GM19238 (cell line): Measurements from ENCODE around the gene RBX1.
A peak's percentile ranks its signal among the peaks of the same experiment; 100 is the strongest.
"Not testable (repeated sequence)": the region's sequence is repeated elsewhere in the genome, so short reads cannot be mapped to it uniquely, and the experiment has no call there.

Experiments
- DNase-seq: peaks from one replicate; pipeline ENCODE4 v3.0.0; 2011; ENCODE audit warnings: low spot score; ENCODE audit not compliant: insufficient read length

The RBX1 gene

DNA sequence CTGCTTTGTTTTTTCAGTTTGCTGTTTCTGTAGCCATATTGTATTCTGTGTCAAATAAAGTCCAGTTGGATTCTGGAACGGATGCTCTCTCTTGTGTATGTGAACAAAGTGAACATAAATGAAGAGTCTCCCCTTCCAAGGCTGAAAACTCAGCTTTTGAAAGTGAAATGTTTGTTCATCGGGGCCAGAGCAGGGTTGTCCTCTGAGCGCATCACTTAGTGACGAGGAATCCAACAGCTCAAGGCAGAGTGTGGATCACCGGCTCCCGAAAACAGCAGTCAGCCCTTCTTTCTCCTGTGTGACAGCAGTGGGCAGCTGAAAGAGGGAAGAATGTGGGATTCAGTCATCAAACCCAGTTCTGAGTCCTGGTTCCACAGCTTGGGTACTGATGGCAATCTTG, 21.4 kb downstream of the RBX1 start:
- no peak for DNase-seq

DNA sequence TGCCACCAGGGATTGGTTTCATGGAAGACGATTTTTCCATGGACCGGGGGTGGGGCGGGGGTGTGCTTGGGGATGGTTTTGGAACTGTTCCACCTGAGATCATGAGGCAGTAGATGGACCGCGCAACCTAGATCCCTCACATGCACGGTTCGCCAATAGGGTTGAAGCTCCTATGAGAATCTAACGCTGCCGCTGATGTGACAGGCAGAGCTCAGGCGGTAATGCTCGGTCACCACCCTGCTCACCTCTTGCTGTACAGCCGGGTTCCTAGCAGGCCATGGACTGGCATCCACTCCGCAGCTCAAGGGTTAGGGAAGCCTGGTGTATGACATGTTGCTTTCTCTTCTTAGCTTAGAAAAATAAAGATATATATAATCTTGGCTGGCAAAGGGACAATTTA, 22.0 kb downstream of the RBX1 start:
- no peak for DNase-seq

DNA sequence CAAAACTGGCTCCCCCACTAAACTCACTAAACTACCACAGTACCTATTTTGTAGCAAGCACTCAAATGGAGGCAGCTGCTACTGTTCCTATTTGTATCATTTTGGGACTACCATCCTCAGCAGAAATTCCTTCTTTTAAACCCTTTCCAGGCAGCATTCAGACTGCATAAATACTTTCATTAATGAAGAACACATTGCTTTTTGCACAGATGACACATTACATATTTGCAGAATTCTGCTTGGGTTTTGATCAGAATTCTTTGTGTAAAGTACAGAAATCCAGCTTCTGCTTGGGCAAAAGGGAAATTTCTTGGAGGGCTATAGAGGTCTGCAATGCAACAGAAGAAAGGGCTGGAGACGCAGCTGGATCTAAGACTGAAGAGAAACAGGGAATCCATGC, 24.2 kb downstream of the RBX1 start:
- DNase-seq = no peak

DNA sequence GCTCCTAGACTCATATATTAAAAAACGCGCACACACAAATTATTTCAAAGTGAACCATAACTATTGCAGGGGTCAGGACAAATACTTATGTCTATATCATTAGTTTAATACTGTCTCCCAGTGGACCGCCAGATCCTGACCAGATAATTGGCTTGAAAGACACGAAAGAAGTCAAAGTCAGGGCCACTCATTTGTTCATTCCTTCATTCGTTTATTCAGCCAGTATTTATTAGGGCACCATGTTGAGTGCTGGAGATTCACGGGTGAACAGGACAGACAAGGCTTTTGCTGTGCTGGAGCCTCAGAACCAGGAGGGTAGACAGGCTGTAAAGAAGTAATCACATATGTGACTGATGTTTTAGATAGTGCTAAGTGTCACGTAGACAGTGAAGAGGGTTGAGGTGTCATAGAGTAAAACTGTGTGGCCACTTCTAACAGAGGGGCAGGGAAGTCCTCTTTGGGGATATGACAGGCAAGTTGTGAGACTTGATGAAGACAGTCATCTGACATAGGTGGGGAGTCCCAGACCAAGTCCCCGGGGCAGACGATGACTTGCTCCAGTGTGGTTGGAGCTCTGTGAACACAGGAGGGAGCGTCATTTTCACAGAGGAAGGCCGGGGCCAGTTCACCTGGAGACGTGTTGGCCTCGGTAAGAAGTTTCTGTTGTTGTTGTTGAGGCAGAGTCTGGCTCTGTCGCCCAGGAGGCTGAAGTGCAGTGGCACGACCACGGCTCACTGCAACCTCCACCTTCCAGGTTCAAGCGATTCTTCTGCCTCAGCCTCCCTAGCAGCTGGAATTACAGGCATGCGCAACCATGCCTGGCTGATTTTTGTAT, 25.9 kb downstream of the RBX1 start:
- DNase-seq = no peak

DNA sequence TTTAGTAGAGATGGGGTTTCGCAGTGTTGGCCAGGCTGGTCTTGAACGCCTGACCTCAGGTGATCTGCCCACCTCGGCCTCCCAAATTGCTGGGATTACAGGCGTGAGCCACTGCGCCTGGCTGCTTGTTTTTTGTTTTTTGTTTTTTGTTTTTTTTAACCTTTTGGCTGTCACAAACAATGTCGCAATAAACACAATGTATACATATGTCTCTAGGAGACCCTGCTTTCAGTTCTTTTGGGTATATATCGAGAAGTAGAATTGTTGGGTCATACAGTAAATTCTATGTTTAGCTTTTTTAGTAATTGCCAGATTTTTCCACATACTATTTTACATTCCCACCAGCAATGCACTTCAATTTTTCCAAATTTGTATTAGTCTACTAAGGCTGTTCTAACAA, 28.0 kb downstream of the RBX1 start:
- no peak for DNase-seq

DNA sequence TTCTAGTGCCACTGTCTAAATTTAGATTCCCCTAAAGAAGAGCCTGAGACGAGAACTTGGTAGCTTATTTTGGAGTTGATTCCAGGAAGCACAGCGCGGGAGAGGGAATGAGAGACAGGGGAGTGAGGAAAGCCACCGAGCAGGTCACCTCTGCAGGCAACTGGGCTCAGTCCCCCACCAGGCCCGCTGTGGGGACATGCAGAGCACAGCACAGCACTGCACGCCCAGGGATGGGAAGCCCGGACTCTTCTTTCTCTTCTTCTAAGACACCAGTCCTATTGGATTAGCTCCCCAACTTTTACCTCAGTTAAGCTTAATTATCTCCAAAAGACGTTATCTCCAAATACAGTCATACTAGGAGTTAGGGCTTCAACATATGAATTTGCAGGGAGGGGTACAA, 28.7 kb downstream of the RBX1 start:
- no peak for DNase-seq

DNA sequence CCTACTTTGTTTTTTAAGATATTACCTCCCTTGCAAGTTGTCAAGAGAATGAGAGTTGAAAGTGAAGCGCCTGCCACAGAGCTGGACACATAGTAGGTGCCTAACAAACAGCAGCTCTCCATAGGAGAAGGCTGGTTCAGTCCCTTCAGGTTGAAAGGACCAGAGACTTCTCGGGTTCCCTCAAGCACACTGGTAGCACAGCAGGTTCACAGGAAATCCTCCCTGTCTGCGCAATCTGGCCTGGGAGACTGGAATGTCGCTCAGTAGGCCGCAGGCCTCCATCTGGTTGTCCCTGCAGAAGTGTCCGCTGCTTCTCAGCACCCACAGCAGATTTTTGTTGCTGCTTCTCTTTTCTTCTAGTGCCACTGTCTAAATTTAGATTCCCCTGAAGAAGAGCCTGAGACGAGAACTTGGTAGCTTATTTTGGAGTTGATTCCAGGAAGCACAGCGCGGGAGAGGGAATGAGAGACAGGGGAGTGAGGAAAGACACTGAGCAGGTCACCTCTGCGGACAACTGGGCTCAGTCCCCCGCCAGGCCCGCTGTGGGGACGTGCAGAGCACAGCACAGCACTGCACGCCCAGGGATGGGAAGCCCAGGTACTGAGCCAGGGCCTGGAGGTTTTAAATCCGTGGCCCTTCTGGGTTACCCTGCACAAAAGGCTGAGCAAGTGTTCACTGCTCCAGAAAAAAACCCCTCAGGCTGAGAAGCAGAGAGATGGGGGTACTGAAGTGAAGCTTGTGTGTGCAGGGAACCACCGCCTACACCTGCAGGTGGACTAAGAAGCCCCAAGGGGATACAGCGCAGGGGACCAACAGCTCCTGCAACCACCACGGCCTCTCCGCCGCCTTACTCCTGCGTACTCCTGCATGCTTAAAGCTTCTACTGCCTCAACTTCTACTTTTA, 31.6 kb downstream of the RBX1 start:
- no peak for DNase-seq

DNA sequence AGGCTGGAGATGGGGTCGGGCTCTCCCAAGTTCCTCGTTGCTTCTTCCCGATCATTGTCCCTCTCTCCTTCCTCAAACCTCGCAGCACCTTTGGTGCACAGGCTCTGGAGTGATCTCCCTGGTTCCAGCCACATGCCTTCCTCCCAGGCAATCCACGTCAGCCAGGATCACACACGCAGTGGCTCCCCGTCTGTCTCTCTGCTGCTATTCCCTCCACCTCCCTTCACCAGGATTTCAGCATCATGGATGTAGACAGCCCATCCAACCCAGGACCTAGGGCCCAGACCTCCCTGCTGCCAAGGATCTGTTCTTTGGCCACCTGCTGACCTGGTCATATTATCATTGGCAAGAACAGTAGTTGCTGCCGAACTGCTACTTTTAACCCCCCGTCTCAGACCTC, 40.1 kb downstream of the RBX1 start:
- DNase-seq = no peak

DNA sequence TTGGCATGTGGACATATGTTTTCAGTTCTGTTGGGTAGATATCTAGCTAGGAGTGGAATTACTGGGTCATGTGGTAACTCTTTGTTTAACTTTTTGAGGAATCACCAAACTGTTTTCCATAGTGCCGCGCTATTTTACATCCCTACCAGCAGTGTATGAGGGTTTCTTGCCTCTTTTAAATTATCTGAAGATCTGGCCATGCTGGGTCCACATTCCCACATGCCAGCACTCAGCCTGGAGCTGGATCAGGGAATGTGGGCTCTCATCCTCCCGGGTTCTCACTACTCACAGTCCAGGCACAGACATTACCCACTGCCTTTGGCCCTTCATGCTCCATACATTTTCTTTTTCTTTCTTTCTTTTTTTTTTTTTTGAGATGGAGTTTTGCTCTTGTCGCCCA, 44.6 kb downstream of the RBX1 start:
- no peak for DNase-seq

DNA sequence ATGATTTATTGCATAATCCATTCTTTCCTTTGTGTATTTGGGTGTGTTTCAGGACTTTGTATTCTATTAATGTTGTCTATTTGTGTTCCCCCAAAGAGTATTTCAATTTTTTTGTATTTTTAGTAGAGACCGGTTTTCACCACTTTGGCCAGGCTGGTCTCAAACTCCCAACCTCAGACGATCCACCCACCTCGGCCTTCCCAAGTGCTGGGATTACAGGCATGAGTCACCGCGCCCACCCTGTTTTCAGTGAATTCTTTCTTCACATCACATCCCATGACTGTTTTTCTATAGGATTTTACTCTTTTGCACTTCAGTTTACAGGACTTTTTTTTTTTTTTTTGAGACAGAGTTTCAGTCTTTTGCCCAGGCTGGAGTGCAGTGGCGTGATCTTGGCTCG, 46.3 kb downstream of the RBX1 start:
- no peak for DNase-seq

DNA sequence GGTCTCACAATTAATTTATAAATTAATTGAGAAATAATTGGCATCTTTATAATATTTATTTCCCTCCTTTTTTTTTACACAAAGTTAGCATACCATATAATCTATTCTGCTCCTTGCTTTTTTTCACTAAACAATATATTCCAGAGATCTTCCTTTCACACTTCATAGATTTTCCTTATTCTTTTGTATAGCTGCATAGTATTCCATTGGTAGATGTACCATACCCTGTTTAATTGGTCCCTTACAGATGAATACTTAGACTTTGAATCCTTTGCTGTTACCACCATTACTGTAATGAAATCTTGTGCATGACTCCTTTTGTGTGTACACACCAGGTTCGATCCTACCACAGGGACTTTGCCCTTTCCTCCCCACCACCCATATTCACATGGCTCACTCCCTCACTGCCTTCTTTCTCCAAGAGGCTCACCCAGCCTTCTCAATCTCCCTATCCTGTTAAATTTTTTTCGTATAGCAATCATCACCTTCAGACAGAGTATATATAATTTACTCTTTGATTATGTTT, 48.9 kb downstream of the RBX1 start:
- no peak for DNase-seq

DNA sequence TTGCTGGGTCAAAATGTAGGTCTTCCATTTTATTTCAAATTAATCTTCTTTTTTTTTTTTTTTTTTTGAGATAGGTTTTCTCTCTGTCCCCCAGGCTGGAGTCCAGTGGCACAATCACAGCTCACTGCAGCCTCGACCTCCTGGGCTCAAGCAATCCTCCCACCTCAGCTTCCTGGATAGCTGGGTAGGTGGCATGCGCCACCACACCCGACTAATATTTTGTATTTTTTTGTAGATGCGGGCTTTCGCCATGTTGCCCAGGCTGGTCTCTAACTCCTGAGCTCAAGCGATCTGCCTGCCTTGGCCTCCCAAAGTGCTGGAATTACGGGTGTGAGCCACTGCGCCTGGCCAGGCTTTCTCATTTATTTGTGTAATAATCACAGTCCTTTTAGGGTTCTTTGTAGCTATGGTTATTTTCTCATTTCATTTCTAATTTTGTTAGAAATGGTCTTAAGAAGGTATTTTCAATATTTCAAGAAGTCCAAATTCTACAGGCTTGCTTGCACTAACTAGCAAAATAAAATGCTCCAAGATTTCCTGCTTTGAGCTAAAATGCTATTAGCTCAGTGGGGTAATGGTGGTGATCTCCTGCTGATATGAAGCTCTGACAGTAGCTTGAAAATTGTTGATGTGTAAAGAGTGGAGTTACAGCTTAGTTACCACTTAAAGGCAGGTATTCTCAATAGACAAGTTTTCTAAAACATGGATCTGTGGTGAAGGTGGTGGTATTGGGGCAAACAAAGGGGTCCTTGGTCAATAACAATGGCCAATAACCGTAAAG, 50.0 kb downstream of the RBX1 start:
- no peak for DNase-seq

DNA sequence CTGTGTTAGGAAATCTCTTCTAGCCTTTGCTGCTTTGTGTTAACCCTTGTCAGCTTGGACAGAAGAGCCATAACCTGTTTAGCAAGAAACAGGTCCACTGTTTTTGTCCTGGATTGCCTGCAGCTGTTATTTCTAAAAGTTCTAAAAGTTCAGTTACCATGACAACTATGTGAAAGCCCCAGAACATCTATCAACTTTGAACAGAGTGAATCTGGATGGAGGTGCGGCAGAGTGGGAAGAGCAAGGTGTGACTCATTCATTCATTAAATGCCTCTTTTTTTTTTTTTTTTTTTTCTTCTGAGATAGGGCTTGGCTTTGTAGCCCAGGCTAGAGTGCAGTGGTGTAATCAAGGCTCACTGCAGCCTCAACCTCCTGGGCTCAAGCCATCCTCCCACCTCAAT, 50.5 kb downstream of the RBX1 start:
- DNase-seq = no peak

DNA sequence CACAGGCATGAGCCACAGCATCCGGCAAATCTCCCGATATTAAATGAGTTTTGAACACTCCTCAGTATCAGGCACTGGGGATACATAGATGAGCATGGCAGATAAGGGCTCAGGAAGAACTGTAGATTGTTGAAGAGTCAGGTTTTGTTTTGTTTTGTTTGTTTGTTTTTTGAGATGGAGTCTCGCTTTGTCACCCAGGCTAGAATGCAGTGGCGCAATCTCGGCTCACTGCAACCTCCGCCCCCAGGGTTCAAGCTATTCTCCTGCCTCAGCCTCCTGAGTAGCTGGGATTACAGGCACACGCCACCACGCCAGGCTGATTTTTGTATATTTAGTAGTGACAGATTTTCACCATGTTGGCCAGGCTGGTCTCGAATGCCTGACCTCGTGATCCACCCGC, 51.2 kb downstream of the RBX1 start:
- DNase-seq = not testable (repeated sequence)

DNA sequence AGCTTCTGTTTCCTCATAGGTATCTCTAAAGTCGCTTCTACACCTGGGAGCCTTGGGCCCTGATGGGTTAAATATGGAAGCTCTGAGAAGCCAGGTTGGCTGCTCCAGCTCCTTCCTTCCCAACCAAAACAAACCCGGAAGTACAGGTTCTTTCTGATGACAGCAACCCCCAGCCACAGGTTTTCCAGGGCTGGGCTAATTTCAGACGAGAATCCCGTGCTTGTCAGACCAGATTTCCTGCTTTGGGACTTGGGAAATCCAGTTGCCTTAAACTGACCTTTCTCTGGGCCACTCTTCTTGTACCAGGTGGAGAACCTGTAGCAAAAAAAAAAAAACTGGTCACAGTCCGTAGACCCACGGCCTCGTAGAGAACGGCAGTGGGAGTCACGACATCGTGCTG, 51.9 kb downstream of the RBX1 start:
- no peak for DNase-seq

DNA sequence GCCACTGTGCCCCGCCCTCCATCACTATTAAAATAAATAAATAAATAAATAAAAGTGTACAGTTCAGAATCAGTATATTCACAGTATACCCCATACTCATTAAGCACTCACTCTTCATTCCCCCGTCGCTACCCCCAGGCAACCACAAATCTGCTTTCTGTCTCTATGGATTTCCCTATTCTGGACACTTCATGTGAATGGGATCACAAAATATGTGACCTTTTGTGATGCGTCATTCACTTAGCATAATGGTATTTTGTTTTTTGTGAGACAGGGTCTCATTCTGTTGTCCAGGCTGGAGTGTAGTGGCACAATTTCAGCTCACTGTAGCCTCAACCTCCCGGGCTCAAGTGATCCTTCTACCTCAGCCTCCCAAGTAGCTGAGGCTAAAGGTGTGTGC, 52.8 kb downstream of the RBX1 start:
- DNase-seq = no peak

DNA sequence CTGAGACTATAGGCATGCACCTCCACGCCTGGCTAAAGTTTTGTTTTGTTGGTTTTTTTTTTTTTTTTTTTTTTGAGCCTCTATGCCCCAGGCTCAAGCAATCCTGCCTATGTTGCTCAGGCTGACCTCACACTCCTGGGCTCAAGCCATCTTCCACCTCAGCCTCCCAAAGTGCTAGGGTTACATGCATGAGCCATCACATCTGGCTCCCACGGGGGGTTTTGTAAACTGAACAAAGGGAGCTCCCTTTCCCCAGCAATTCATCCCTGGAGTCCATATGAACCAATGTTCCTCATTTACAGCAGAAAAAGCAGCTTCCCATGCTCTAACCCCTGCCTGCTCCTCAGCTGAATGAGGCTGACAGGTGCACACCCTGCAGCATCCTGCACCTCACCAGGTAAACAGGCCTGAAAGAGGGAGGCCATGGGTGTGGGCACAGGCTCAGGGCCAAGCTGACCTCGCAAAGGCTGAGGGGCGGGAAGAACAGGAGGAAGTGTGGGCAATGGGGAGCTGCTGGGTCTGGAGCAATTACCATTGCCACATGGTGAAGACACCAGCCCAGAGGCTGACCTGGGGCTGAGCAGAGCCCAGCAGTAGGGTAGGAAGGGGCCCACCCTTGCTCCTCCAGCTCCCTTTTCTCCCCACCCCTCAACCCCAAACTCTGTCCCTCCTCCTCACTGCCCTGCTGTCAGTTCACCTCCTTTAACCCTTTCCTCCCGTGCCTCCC, 58.2 kb downstream of the RBX1 start:
- no peak for DNase-seq

DNA sequence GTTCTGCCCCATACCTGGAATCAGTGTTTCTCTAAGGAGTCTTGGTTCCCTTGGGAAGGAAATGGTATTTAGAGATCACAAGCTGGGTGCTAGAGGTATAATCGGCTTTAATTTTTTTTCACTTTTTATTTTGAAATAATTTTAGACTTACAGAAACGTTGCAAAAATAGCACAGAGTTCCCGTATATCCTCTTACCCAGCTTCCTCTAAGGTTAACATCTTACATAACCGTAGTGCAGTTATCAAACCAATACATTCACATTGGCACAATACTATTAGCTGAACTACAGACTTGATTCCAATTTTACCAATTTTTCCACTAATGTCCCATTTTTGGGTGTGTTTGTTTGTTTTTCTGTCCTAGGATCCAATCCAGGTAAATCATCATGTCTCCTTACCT, 63.8 kb downstream of the RBX1 start:
- no peak for DNase-seq

DNA sequence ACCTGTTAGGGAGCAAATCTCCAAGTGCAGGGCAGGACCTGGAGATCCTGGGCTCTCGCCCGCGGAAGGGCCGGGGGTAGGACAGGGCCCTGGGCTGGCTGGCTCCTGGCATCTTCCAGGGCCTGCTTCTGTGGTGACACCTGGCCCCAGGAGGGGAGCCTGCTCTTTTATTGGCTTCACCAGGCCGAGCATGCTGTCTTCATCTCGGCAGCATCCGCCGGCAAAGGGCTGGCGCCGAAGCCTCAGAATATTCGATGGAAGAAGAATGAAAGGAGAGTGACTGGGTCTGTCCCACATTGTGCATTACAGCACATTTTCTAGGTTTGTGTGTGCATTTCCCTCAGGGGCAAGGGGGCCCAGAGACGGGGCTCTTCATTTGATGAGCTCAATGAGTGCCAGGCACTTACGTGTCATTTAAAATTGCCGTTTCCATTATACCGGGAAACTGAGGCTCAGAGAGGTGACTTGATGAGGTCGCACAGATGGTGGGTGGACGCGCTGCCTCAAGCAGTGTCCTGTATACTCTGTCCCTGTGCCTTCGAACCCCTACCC, 70.0 kb downstream of the RBX1 start:
- no peak for DNase-seq

DNA sequence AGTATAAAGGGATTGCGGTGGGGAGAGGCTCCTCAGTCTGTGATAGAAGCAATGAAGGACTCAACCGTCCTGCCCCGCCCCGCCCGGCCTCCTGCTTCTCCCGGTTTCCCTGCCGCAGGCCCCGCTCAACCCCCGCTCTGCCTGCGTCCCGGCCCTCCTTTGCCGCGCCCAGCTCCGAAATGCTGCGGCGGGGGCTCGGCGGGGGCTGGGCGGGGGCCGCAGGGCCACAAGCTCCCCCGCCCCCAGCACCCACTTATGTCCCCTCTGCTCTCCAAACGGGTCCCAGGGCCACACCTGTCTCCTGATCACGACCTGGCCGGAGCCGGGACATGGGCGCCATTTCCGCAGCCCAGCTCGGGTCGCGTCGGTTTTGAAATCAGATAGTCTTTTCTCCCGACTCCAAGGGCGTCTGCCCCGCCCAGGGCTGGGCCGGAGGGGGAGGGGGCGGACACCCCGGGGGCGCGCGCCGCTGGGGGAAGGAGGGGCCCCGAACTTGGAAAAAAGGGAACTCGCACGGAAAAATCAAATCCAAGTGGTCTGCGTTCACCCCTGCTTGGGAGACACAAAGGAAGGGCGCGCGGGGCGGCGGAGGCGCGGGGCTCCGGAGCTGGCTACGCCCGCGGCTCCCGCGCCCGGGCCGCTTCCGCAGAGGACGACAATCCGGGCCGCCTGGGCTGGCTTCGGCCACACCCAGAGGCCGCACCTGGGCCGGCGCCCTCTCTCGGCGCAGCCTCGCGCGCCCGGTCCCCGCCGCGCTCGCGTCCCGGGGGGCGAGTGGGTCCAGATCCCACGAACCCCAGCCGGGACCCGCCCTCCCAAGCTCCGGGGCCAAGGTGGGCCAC, 70.7 kb downstream of the RBX1 start:
- DNase-seq = peak; percentile 36
